Central memory CD8-positive, alpha-beta T cell (primary cell): ENCODE data around the gene GMIP.
A peak's percentile ranks its signal among the peaks of the same experiment; 100 is the strongest.

Experiments used
- ATAC-seq: fragments of 150-1000 bp; cut with Tn5 transposase; replicated peaks from 2 replicates; pipeline ENCODE4 v1.10.0; 2022; ENCODE audit warnings: mild to moderate bottlenecking, moderate FRiP score, moderate number of reproducible peaks; ENCODE audit not compliant: poor library complexity, severe bottlenecking; ENCODE audit errors: extremely low read depth
- DNase-seq, 2 donors: peaks; one replicate each; pipeline ENCODE4 v3.0.0; 2021; ENCODE audit warnings: low spot score in 2 of 2
- H3K27ac Mint-ChIP-seq: one replicate; pipeline ENCODE4 v1.8.0; 2022; ENCODE audit warnings: low read depth, mild to moderate bottlenecking, moderate library complexity, mixed read lengths
- H3K27me3 Mint-ChIP-seq: one replicate; pipeline ENCODE4 v1.8.0; 2022; ENCODE audit warnings: mixed read lengths
- H3K36me3 Mint-ChIP-seq: one replicate; pipeline ENCODE4 v1.8.0; 2022; ENCODE audit warnings: mild to moderate bottlenecking, moderate library complexity, mixed read lengths; ENCODE audit not compliant: insufficient read depth
- H3K4me1 Mint-ChIP-seq: one replicate; pipeline ENCODE4 v1.8.0; 2022; ENCODE audit warnings: mixed read lengths
- H3K4me3 Mint-ChIP-seq: one replicate; pipeline ENCODE4 v1.8.0; 2022; ENCODE audit warnings: mild to moderate bottlenecking, moderate library complexity, mixed read lengths
- H3K9me3 Mint-ChIP-seq: one replicate; pipeline ENCODE4 v1.8.0; 2022; ENCODE audit warnings: mixed read lengths

Gene GMIP

DNA sequence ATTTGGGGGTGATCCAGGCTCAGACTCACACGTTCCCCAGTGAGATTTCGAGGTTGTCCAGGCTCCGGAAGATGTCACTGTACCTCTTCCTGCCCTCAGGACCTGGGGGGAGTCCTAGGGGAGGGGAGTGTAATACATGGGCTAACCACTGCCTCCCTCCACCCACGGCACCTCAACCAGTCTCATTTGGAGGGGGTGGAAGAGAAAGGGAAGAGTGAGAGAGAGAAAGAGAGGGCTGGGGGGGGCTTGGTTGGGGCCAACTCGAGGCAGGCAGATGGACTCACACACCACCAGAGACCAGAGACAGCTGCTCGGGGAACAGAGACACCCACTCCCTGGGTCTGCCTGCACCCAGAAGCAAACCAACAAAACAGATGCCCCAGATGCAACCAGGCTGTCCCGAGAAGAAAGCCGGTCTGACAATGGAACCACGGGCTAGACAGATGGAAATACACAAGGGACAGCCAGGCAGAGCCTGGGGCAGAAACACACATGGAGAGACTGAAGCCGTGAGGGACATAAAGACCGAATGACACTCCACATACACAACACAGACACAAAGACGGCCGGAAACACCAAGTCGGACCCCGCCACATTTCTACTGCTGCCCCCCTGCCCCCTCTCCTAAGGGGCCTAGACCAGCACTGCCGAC lies 825 bp downstream of the GMIP start:
- H3K4me3 Mint-ChIP-seq = peak overlapping the region; percentile 99
- no peaks in the 10 kb centered on the region for H3K9me3 Mint-ChIP-seq
- no peaks in the 10 kb centered on the region for H3K27me3 Mint-ChIP-seq
- H3K27ac Mint-ChIP-seq = peak overlapping the region; percentile 91
- peak; percentile 66 for ATAC-seq
- peaks cover 24% of the 10 kb centered on the region for H3K4me1 Mint-ChIP-seq
- DNase-seq = peak in 1 of 2 donors; percentile 40
- H3K36me3 Mint-ChIP-seq = peaks cover 61% of the 10 kb centered on the region

DNA sequence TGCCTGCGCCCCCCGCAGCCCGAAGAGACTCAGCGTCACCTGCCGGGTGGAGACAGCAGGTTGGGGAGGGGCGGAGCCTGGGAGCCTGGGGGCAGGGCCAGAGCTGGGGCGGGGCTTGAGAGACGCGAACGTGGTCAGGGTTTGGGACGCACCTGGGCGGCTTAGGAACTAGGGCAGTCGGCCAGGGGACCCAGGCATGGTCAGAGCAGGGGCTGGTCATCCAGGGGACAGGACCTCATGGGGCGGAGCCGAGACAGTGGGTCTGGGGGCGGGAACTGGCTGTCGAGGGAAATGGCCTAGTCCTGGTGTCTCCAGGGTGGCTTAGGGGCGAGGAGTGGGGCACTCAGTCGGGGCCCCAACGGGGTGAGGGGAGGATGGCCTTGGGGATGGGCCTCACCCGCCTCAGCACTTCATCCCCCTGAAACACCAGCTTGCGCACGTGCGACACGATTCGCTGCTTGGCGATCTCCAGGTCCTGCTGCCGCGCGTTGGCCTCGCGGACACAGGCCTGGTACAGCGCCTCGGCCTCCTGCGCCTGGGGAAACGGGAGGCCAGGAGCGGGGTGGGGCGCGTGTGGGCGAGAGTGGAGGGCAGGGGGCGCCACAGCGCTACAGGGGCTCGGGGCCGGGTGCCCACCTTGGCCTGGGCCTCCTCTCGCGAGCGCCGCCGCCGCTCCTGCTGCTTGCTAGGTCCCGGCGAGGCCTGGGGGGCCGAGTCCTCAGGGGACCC lies 5.8 kb downstream of the GMIP start:
- no peak for DNase-seq
- ATAC-seq = no peak
- Mint-ChIP-seq H3K27ac (peak overlapping the region; percentile 83), H3K9me3 (no peaks in the 10 kb centered on the region), H3K4me3 (no peak overlapping the region), H3K27me3 (no peaks in the 10 kb centered on the region), H3K4me1 (peaks cover 39% of the 10 kb centered on the region), H3K36me3 (peaks cover 79% of the 10 kb centered on the region)

DNA sequence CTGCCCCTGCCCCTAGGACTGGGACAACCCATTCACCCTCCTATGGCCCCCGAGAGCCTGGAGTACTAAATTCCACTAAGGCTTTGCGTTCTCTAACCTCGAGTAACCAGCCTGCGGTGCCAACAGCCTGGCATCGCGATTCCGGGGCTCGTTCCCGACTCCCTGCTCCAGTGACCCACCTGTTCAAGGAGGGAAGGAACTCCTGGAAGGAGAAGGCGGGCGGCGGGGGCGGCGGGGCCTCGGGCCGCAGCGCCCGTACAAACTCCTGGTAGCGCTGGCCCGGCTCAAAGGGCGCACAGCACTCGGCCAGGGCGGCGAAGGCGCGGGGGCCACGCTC lies 6.3 kb downstream of the GMIP start:
- Mint-ChIP-seq H3K27ac (no peak overlapping the region), H3K9me3 (no peaks in the 10 kb centered on the region), H3K4me3 (no peak overlapping the region), H3K36me3 (peaks cover 77% of the 10 kb centered on the region), H3K27me3 (no peaks in the 10 kb centered on the region), H3K4me1 (peaks cover 33% of the 10 kb centered on the region)
- no peak for DNase-seq
- no peak for ATAC-seq

DNA sequence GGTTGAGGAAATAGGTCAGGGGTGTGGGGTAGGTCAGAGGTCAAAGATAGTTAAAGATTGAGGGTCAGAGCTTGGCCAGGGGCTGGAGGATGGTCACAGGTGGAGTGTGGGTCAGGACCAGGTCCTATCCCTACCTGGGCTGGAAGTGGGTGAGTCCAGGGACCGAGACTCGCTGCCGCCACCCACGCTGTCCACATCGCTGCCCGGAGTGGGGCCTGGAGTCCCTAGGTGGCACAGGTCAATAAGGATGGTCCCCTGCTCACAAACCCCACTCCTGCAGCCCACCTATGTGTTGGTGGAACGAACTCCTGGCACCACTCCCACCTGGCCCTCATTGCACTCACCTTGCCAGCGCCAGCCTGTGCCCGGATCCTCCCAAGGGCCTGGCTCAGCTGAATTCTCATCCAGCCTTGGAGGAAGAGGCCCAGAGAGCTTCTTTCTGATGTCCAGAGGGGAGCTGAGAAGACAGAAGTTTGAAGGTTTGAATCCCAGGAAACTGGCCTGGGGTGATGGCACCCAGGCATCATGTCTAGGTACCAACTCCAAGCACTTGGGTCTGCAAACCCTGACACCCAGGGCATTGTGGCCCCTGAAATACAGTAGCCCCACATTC lies 6.8 kb downstream of the GMIP start:
- Mint-ChIP-seq H3K4me3 (no peak overlapping the region), H3K9me3 (no peaks in the 10 kb centered on the region), H3K27me3 (no peaks in the 10 kb centered on the region), H3K4me1 (peaks cover 29% of the 10 kb centered on the region), H3K36me3 (peaks cover 75% of the 10 kb centered on the region), H3K27ac (no peak overlapping the region)
- DNase-seq = no peak
- ATAC-seq = no peak

DNA sequence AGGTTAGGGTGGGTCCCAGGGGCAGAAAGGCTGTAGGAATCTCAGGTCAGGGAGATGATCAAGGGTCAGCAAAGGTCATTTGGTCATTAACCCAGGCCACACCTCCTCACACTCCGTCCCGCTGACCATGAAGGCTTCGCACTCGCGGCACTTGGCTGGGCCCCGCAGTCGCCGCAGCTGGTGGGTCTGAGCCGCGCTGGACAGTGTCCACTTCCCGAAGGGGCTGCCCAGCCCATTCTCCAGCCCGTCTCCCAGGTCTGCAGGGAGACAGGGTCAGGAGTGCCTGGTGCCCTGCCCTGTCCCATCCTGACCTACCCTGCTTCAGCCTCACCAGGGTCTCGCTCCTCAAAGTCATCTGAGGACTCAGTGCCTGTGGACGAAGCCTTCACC lies 8.1 kb downstream of the GMIP start:
- Mint-ChIP-seq H3K36me3 (peaks cover 77% of the 10 kb centered on the region), H3K27me3 (no peaks in the 10 kb centered on the region), H3K4me1 (peaks cover 28% of the 10 kb centered on the region), H3K4me3 (no peak overlapping the region), H3K9me3 (no peaks in the 10 kb centered on the region), H3K27ac (no peak overlapping the region)
- DNase-seq (no peak), ATAC-seq (no peak)

DNA sequence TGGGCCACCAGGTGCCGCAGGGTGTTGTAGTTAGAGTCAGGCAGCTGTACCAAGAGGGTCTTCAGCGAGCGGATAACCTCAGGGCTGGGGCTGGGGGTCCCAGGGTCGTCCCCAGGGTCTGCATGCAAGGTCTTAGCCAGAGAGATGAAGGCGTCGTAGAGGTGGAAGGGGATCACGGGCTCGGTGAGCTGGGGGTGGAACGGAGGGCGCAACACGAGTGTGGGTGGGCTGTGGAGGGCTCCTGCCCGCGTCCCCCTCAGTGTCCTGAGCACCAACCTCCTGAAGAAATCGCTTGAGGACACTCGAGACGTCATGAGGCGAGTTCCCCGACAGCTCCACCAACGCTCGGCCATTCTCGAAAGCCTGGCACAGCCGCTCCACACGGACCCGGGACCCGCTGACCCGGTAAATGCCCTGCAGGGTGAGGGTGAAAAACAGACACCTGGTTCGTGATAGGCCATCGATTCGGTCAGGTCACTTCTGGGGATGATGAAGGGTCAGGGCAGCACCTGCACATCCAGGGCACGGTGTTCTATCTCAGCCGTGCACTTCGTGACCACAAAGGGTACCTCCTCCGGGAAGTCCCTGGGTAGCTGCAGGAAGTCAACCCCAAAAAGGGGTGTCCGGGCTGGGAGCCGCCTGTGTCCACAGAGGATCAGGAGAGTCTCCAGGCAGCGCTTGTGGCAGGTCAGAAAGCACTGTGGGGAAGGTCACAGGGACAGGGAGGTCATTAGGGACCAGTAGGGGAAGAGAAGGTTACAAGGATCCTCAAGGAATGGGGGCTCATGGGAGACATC lies 8.7 kb downstream of the GMIP start:
- DNase-seq (no peak), ATAC-seq (no peak)
- Mint-ChIP-seq H3K9me3 (no peaks in the 10 kb centered on the region), H3K27ac (peak overlapping the region; percentile 80), H3K27me3 (no peaks in the 10 kb centered on the region), H3K4me1 (peaks cover 28% of the 10 kb centered on the region), H3K4me3 (no peak overlapping the region), H3K36me3 (peaks cover 73% of the 10 kb centered on the region)

DNA sequence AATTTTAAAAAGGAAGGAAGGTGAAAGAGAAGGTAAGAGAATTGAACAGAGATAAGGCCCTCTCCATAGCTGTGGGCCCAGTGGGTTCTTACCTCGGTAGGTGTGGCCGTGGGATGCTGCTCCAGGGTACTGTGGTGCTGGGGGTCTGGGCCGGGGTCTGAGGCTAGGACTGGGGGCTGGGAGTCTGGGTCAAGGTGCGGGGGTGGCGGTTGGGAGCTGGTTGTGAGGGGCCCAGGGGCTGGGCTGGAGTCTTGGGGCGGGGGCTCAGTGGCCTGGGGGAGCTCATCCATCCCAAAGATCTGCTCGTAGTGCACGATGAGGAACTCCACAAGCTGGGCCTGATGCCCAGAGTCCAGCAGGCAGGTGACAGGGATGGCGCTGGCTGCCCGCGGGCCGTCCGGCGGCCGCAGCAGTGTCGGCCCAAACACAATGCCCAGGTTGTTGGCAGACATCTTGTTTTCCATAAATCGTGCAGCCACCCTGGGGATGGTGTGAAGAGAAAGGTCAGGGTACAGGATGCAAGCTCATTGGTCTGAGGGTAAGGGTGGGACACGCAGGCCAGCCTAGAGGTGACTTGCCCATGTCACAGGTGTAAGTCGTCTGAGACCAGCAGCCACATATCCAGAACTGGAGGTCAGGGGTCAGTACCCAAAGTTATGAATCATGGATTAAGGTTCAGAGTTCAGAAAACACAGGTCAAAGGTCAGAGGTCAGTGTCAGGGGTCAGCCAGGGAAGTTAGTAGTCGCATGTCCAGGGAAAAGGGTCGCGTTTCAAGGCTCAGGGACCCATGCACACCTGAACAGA lies 9.5 kb downstream of the GMIP start:
- no peaks in the 10 kb centered on the region for H3K9me3 Mint-ChIP-seq
- H3K4me3 Mint-ChIP-seq = no peak overlapping the region
- peaks cover 29% of the 10 kb centered on the region for H3K4me1 Mint-ChIP-seq
- no peak for DNase-seq
- ATAC-seq = no peak
- H3K36me3 Mint-ChIP-seq = peaks cover 67% of the 10 kb centered on the region
- H3K27me3 Mint-ChIP-seq = no peaks in the 10 kb centered on the region
- H3K27ac Mint-ChIP-seq = peak overlapping the region; percentile 80

DNA sequence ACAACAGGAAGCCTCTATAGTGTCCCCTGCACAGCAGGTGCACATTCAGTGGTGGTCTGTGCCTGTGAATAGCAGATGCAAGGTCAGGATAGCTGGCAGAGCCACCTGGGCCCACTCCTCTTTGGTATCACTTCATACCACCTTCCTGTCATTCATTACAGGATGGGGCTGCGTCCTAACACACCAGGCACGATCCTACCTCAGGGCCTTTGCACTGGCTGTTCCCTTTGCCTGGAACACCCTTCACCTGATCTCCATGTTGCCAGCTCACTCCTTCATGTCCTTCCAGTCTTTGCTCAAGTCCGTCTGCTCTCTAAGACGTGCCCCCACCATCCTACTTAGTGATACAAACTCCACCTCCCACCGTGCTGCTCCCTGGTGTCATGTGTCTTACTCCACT lies 10.8 kb downstream of the GMIP start:
- peaks cover 30% of the 10 kb centered on the region for H3K4me1 Mint-ChIP-seq
- H3K27ac Mint-ChIP-seq = peak overlapping the region; percentile 66
- H3K9me3 Mint-ChIP-seq = no peaks in the 10 kb centered on the region
- no peaks in the 10 kb centered on the region for H3K27me3 Mint-ChIP-seq
- ATAC-seq (no peak), DNase-seq (no peak)
- H3K36me3 Mint-ChIP-seq = peaks cover 64% of the 10 kb centered on the region
- no peak overlapping the region for H3K4me3 Mint-ChIP-seq

DNA sequence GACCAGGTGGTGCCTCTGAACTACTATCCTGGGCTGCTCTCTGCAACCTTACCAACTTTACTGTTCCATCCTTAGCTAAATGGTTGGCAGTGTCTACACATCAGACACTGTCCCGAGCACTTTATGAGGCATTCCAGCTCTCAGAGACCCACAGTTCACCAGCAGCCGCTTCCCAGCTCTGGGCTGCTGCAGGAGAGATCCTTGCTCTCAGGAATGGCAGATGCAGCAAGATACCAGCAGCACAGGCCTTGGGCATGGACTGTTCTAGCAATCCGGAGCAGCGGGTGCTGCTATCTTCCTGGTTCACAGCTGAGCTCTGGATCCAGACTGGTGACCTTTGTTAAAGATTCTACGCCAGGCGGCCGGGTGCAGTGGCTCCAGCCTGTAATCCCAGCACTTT lies 12.1 kb downstream of the GMIP start:
- Mint-ChIP-seq H3K36me3 (peaks cover 58% of the 10 kb centered on the region), H3K27ac (no peak overlapping the region)

DNA sequence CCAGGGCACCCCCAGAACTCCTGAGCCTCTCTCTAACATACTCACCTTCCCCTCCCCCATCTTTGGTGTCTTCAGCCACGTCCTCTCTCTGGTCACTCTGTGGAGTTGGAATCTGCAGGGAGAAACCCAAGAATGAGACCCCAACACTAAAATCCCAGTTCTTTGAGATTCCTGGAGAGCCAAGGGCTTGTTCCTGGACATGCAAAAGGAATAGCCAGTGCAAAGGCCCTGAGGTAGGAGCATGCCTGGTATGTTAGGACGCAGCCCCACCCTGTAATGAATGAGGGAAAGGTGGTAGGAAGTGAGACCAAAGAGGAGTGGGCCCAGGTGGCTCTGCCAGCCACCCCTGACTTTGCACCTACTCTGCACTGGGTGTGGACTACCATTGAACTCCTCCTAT lies 13.0 kb downstream of the GMIP start:
- DNase-seq = no peak
- no peaks in the 10 kb centered on the region for H3K9me3 Mint-ChIP-seq
- H3K27ac Mint-ChIP-seq = no peak overlapping the region
- H3K4me1 Mint-ChIP-seq = peaks cover 45% of the 10 kb centered on the region
- H3K36me3 Mint-ChIP-seq = peaks cover 53% of the 10 kb centered on the region
- no peak for ATAC-seq
- no peak overlapping the region for H3K4me3 Mint-ChIP-seq
- no peaks in the 10 kb centered on the region for H3K27me3 Mint-ChIP-seq

More for the DNA sequence above, 12.1 kb downstream of the GMIP start:
- Mint-ChIP-seq H3K4me1 (peaks cover 43% of the 10 kb centered on the region), H3K27me3 (no peaks in the 10 kb centered on the region), H3K9me3 (no peaks in the 10 kb centered on the region), H3K4me3 (no peak overlapping the region)
- no peak for ATAC-seq
- no peak for DNase-seq

DNA sequence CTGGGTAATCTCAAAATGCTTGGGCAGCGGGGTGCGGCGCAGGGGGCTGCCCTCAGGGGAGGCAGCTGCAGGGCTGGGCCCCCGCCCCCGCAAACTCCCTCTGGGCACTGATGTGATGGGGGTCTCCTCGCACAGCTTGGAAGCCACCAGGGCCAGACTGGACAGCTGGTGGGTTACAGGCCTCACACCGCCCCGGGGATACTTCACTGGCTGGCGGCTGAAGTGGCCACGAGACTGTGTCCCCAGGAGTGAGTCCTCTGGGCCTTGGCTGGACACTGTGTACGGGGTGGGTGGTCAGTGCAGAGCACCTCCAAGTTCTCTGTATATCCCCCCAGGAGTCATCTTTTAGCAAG lies 13.4 kb downstream of the GMIP start:
- H3K27ac Mint-ChIP-seq = no peak overlapping the region
- ATAC-seq (no peak), DNase-seq (no peak)
- H3K36me3 Mint-ChIP-seq = peaks cover 51% of the 10 kb centered on the region
- H3K4me1 Mint-ChIP-seq = peaks cover 41% of the 10 kb centered on the region
- H3K27me3 Mint-ChIP-seq = no peaks in the 10 kb centered on the region
- H3K4me3 Mint-ChIP-seq = no peak overlapping the region
- H3K9me3 Mint-ChIP-seq = no peaks in the 10 kb centered on the region

DNA sequence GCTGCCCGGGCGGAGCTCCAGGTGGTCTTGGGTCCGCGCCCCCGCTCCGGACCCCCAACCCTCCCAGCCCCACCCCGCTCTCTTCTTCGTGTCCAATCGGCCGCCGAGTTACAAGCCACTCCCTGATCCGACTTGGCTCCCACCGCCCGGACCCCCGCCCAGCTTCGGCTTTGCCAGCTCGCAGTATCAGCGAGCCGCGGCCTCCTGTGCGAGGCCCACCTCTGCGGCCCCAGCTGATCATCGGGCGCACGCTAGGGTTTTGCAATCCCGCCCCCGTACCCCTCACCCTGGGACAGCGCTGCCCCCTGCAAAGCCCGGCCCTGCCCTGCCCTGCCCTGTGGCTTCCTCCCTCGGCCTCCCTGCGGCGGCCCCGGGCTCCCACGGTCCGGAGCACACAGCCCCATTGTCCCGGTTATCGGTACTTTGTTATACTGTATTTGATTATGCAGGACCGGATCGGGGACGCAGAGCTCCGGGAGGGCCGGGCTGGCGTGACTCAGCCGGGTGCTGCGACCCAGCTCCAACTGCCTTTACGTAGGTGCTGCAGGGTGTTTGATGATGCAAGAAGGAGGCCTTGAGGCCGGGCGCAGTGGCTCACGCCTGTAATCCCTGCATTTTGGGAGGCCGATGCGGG lies 14.8 kb downstream of the GMIP start:
- ATAC-seq (peak; percentile 19), DNase-seq (peak in 1 of 2 donors; percentile 49)
- H3K27me3 Mint-ChIP-seq = no peaks in the 10 kb centered on the region
- H3K4me3 Mint-ChIP-seq = peak overlapping the region; percentile 88
- H3K4me1 Mint-ChIP-seq = peaks cover 37% of the 10 kb centered on the region
- no peaks in the 10 kb centered on the region for H3K9me3 Mint-ChIP-seq
- H3K36me3 Mint-ChIP-seq = peaks cover 42% of the 10 kb centered on the region
- H3K27ac Mint-ChIP-seq = peak overlapping the region; percentile 90
